Ascending aorta (tissue), 2 donors: ENCODE data around the gene NDUFAF8. TPM values are rescaled to one million over a fixed set of nuclear protein-coding genes. Genes with fewer than 3 reads are reported as not detected.

Experiments
- DNase-seq, 2 donors: peaks; one replicate each; pipeline ENCODE4 v3.0.0-alpha.2; 2019; ENCODE audit warnings: low spot score in 2 of 2
- H3K27ac ChIP-seq, 2 donors: fragments of 200-600 bp; sonication (generic); one replicate each; pipeline ENCODE4 v1.5.1; 2016 to 2017; ENCODE audit warnings: mild to moderate bottlenecking in 1 of 2
- H3K27me3 ChIP-seq: fragments of 200-600 bp; sonication (generic); one replicate; pipeline ENCODE4 v1.5.1; 2017
- H3K36me3 ChIP-seq, 2 donors: fragments of 200-600 bp; sonication (generic); one replicate each; pipeline ENCODE4 v1.5.1; 2016
- H3K4me1 ChIP-seq, 2 donors: fragments of 200-600 bp; sonication (generic); one replicate each; pipeline ENCODE4 v1.5.1; 2016 to 2017; ENCODE audit warnings: mild to moderate bottlenecking in 1 of 2
- H3K4me3 ChIP-seq, 2 donors: fragments of 200-600 bp; sonication (generic); one replicate each; pipeline ENCODE4 v1.5.1; 2016 to 2017; ENCODE audit warnings: mild to moderate bottlenecking in 1 of 2
- H3K9me3 ChIP-seq, 2 donors: fragments of 200-600 bp; sonication (generic); one replicate each; pipeline ENCODE4 v1.5.1; 2016
- intact Hi-C: fragments of 100-400 bp; cut with DNase I; formaldehyde crosslinking; loops from one replicate; pipeline ENCODE4 v1.15.1; 2023
- total RNA-seq: library from RNA; depleted of rRNA; stranded (reverse); fragments of >200 nt; gene quantifications from one replicate; pipeline ENCODE4 v1.1.0, GENCODE V29; 2016
- TF ChIP-seq, protein P1 (sequence below), 3 experiments: fragments of 200-600 bp in 2 of 3; fragments of 450-650 bp in 1 of 3; sonication (generic) in 2 of 3; IDR thresholded peaks; one replicate each; pipeline ENCODE4 v1.5.1; 2016 to 2019; ENCODE audit warnings: antibody characterized with exemption in 3 of 3, mild to moderate bottlenecking in 1 of 3, moderate library complexity in 1 of 3

Gene NDUFAF8
- total RNA-seq, 1 donor from 2014 or later: 6.5 TPM

DNA sequence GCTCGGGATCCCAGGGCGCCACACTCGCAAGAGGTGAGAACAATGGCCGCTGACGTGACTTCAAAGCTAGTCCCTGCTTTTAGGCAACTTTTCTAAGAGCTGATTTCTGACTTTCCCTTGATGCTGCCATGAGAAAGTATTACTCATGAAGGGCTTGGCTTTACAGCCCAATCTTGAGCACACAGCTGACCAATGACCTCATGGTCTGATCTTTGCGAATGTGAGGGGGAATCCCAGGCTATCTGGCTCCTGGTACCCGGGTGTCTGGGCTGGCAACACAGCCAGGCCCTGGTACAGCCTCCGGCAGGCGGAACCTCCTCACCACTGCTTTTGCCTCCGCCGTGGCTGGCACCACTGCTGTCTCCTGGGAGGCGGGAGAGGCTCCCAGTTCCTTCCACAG lies 17.5 kb downstream of the NDUFAF8 start:
- Histone ChIP-seq H3K27ac (no peak overlapping the region), H3K4me1 (peaks cover 0 to 13% of the 10 kb centered on the region in 2 donors), H3K36me3 (peaks cover 27 to 48% of the 10 kb centered on the region in 2 donors), H3K9me3 (no peaks in the 10 kb centered on the region), H3K27me3 (no peaks in the 10 kb centered on the region), H3K4me3 (no peak overlapping the region)
- TF ChIP-seq, protein P1, sequence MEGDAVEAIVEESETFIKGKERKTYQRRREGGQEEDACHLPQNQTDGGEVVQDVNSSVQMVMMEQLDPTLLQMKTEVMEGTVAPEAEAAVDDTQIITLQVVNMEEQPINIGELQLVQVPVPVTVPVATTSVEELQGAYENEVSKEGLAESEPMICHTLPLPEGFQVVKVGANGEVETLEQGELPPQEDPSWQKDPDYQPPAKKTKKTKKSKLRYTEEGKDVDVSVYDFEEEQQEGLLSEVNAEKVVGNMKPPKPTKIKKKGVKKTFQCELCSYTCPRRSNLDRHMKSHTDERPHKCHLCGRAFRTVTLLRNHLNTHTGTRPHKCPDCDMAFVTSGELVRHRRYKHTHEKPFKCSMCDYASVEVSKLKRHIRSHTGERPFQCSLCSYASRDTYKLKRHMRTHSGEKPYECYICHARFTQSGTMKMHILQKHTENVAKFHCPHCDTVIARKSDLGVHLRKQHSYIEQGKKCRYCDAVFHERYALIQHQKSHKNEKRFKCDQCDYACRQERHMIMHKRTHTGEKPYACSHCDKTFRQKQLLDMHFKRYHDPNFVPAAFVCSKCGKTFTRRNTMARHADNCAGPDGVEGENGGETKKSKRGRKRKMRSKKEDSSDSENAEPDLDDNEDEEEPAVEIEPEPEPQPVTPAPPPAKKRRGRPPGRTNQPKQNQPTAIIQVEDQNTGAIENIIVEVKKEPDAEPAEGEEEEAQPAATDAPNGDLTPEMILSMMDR (IDR thresholded peaks at IDR 0.05): no peak
- DNase-seq: no peak
- intact Hi-C loops: no loop called here

DNA sequence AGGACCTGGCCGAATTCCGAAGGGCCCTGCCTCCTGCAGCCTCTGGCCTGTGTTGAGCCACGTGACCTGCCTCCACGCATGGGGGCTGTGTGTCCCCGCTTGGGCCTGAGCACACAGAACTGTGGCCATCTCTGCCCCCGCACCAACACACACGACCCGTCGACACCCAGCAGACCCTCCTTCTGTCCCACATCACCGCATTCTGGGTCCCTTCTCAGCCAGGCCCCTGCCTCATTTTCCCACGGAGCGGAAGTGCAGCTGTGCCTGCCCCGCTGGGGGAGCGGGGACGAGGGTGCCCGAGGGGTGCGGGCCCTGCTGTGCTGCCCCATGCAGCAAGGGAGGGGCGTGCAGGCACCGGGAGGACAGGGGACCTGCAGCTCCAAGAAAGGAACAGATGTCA lies 18.4 kb downstream of the NDUFAF8 start:
- H3K4me1 ChIP-seq: peaks cover 0 to 13% of the 10 kb centered on the region in 2 donors
- DNase-seq: no peak
- H3K27me3 ChIP-seq: no peaks in the 10 kb centered on the region
- H3K36me3 ChIP-seq: peaks cover 28 to 48% of the 10 kb centered on the region in 2 donors
- TF ChIP-seq, protein P1 (IDR thresholded peaks at IDR 0.05): no peak
- H3K4me3 ChIP-seq: no peak overlapping the region
- no peaks in the 10 kb centered on the region for H3K9me3 ChIP-seq
- no peak overlapping the region for H3K27ac ChIP-seq
- intact Hi-C loops: no loop called here

DNA sequence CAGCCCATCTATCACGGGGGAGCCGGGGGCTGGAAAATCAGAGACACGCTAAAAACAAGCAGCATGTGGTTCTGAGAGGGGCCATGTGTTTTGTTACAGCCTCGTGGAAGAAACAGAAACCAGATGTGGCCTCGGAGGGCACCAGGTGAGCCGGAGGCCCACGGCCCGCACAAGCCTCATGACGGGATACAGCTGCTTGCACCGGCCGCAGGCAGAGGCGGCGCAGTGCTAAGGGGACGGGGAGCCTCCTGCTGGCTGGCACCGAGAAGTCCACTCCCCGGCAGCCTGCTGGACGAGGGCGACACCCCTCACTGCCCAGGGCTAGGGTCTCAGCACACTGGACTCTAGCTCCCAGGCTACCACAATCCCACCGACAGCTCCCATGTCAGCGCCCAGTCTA lies 19.2 kb downstream of the NDUFAF8 start:
- H3K4me3 ChIP-seq: no peak overlapping the region
- no peak overlapping the region for H3K27ac ChIP-seq
- TF ChIP-seq, protein P1 (IDR thresholded peaks at IDR 0.05): no peak
- intact Hi-C loops: no loop called here
- H3K9me3 ChIP-seq: no peaks in the 10 kb centered on the region
- no peak for DNase-seq
- no peaks in the 10 kb centered on the region for H3K27me3 ChIP-seq
- H3K4me1 ChIP-seq: peaks cover 0 to 13% of the 10 kb centered on the region in 2 donors
- peaks cover 30 to 48% of the 10 kb centered on the region in 2 donors for H3K36me3 ChIP-seq

DNA sequence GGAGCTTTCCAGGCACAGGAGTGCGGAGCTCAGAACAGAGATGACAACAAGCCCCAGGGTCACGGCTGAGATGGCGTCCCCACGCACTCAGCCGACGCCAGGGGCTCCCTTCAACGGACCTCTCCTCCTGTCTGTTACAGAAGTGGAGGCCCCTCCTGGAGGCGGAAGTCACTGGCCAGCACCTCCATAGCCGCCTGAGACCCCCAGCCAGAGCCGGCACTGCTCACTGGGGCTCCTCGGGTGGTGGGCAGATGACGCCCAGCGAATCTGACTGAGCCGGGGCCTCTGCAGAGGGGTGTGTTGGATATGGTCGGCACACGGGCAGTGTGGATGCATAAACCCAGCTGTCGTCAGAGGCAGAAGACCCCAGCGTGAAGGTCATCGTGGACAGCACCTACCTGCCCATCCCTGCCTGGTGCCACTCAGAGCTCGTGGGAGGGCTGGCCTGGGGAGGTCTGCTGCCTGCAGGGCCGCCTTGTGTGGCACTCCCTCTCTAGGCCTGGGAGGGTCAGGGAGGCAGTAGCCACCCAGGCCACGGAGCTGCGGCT lies 20.0 kb downstream of the NDUFAF8 start:
- TF ChIP-seq, protein P1 (IDR thresholded peaks at IDR 0.05): no peak
- Histone ChIP-seq H3K4me3 (no peak overlapping the region), H3K4me1 (peaks cover 0 to 13% of the 10 kb centered on the region in 2 donors), H3K9me3 (no peaks in the 10 kb centered on the region), H3K36me3 (peaks cover 33 to 56% of the 10 kb centered on the region in 2 donors), H3K27ac (no peak overlapping the region), H3K27me3 (no peaks in the 10 kb centered on the region)
- intact Hi-C loops: no loop called here
- DNase-seq: no peak

DNA sequence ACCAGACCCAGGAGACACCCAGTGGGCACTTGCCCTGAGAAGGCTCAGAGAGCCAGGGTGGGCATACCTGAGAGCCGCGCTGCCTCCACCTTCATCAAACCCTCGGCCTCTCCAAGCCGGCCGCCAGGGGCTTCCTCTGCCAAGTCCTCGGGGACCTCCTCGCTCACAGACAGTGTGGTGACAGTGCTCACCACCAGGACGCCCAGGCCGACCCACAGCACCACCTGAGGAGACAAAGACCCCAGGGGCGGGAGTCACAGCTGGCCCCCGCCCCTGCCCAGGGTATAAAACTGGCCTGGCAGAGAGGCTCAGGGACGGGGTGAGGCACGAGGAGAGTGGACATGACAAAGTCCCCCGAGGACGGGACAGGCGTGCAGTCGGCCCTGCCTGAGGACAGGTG lies 21.1 kb downstream of the NDUFAF8 start:
- peaks cover 0 to 10% of the 10 kb centered on the region in 2 donors for H3K4me1 ChIP-seq
- no peaks in the 10 kb centered on the region for H3K9me3 ChIP-seq
- H3K27ac ChIP-seq: no peak overlapping the region
- no peaks in the 10 kb centered on the region for H3K27me3 ChIP-seq
- no peak overlapping the region for H3K4me3 ChIP-seq
- H3K36me3 ChIP-seq: peaks cover 38 to 66% of the 10 kb centered on the region in 2 donors
- DNase-seq: no peak
- TF ChIP-seq, protein P1 (IDR thresholded peaks at IDR 0.05): no peak
- intact Hi-C loops: no loop called here

DNA sequence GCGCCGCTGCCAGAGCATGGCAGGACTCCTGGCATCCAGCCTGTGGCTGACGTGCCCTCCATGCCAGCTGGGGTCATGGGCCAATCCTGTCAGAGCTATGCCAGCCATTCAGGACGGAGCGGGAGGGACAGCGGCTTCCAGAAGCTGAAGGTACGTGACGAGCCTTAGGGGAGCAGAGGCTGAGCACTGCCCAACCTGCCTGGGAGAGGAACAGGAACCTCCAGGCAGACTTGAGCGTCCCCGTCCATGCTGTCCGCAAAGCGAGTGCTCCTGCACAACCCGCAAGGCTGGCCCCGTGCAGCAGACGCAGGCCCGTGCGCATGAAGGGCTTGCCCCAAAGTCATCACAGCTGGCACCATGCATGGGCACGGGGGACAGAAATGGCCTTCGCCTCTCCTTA lies 21.5 kb downstream of the NDUFAF8 start:
- Histone ChIP-seq H3K27ac (no peak overlapping the region), H3K27me3 (no peaks in the 10 kb centered on the region), H3K4me3 (no peak overlapping the region), H3K9me3 (no peaks in the 10 kb centered on the region), H3K36me3 (peaks cover 38 to 71% of the 10 kb centered on the region in 2 donors), H3K4me1 (peaks cover 0 to 5% of the 10 kb centered on the region in 2 donors)
- TF ChIP-seq, protein P1 (IDR thresholded peaks at IDR 0.05): no peak
- DNase-seq: no peak
- intact Hi-C loops: no loop called here
